ENCODE results near the gene SH3RF1.

GRCh38 chr4:169271692-169272007 lies 894 bp upstream of the SH3RF1 start:
- TF ChIP-seq CTCF (IDR thresholded peaks at IDR 0.05) = no peak
- TF ChIP-seq POLR2A (IDR thresholded peaks at IDR 0.05) = no peak

All from body of pancreas (tissue), 4 donors.